Body of pancreas (tissue), 4 donors: ENCODE measurements around the gene KCNJ3. TPM values are rescaled to one million over a fixed set of nuclear protein-coding genes. Genes with fewer than 3 reads are reported as not detected.

Source experiments
- ATAC-seq: fragments of 150-250 bp; one replicate; pipeline ENCODE4 v1.9.1; 2016
- DNase-seq, 4 donors: peaks; one replicate each; pipeline ENCODE4 v3.0.0-alpha.2; 2019
- H3K27ac ChIP-seq, 4 donors: fragments of 200-600 bp; sonication (generic); 1 replicate in 3 of 4; 2 replicates in 1 of 4; pipeline versions ENCODE4 v1.5.1 to v1.6.1; 2016 to 2019; ENCODE audit warnings: mild to moderate bottlenecking in 1 of 4, mixed read lengths in 1 of 4, moderate library complexity in 1 of 4
- H3K27me3 ChIP-seq, 2 donors: fragments of 200-600 bp; sonication (generic); one replicate each; pipeline ENCODE4 v1.6.0; 2016; ENCODE audit warnings: mild to moderate bottlenecking in 1 of 2
- H3K36me3 ChIP-seq, 2 donors: fragments of 200-600 bp; sonication (generic); replicated peaks in 1 of 2; 2 replicates each; pipeline ENCODE4 v1.5.1; 2016; ENCODE audit warnings: low read depth in 2 of 2; ENCODE audit not compliant: insufficient read depth in 1 of 2
- H3K4me1 ChIP-seq: fragments of 200-600 bp; sonication (generic); one replicate; pipeline ENCODE4 v1.6.0; 2016
- H3K4me3 ChIP-seq, 2 donors: fragments of 200-600 bp; sonication (generic); 1 replicate in 1 of 2; 2 replicates in 1 of 2; pipeline ENCODE4 v1.5.1; 2016 to 2019
- H3K9me3 ChIP-seq, 3 donors: fragments of 200-600 bp; sonication (generic); 1 replicate in 2 of 3; 2 replicates in 1 of 3; pipeline ENCODE4 v1.5.1; 2016
- POLR2A ChIP-seq, 3 donors: fragments of 450-650 bp; IDR thresholded peaks; one replicate each; pipeline ENCODE4 v1.6.1; 2016; ENCODE audit warnings: antibody characterized with exemption in 3 of 3, mild to moderate bottlenecking in 2 of 3
- WGBS, 2 donors: methylation state at CpG; one replicate each; pipeline ENCODE4 v1.1.5; 2017; 5-methylcytosine and 5-hydroxymethylcytosine counted together
- intact Hi-C: fragments of 100-400 bp; cut with DNase I; formaldehyde crosslinking; loops from one replicate; pipeline ENCODE4 v1.15.1; 2023
- total RNA-seq, 2 donors: library from RNA; depleted of rRNA; stranded (reverse); fragments of >200 nt; gene quantifications; one replicate each; pipeline ENCODE4 v1.1.0, GENCODE V29; 2016
- TF ChIP-seq, protein P1 (sequence below), 7 experiments: fragments of 450-650 bp in 4 of 7; fragments of 200-600 bp in 3 of 7; sonication (generic) in 3 of 7; IDR thresholded peaks; one replicate each; pipeline ENCODE4 v1.5.1; 2016 to 2019; ENCODE audit warnings: antibody characterized with exemption in 7 of 7

Gene KCNJ3
- total RNA-seq, 2 donors from 2014 or later = 0.33 to 0.78 TPM

DNA sequence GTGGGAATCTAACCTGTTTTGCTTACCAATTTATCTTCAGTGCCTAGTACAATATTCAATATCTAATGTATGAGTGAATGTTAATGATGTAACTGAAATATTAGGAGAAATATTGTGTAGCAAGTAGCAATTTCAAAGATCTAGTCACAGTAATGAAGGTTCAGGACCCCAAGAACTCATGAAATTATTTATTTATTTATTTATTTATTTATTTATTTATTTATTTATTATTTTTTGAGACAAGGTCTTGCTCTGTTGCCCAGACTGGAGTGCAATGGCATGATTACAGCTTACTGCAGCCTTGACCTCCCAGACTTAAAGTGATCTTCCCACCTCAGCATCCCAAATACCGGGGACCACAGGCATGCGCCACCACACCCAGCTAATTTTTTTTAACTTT is 126.9 kb downstream of the KCNJ3 start:
- ATAC-seq (no peak), DNase-seq (no peak)
- Histone ChIP-seq H3K4me3 (no peak overlapping the region), H3K36me3 (no peaks in the 10 kb centered on the region), H3K27ac (no peak overlapping the region), H3K27me3 (no peaks in the 10 kb centered on the region), H3K4me1 (no peaks in the 10 kb centered on the region), H3K9me3 (no peaks in the 10 kb centered on the region)
- 73 to 98% methylated on average over 2 of the region's 2 CpGs for WGBS, 2 donors
- no peak for TF ChIP-seq POLR2A (IDR thresholded peaks at IDR 0.05)
- intact Hi-C loops = no loop called here

GRCh38 chr2:154826827-154827226 is 128.3 kb downstream of the KCNJ3 start:
- Histone ChIP-seq H3K4me3 (no peak overlapping the region), H3K4me1 (no peaks in the 10 kb centered on the region), H3K36me3 (no peaks in the 10 kb centered on the region), H3K9me3 (no peaks in the 10 kb centered on the region), H3K27me3 (no peaks in the 10 kb centered on the region), H3K27ac (no peak overlapping the region)
- ATAC-seq (no peak), DNase-seq (no peak)
- intact Hi-C loops = no loop called here
- TF ChIP-seq POLR2A (IDR thresholded peaks at IDR 0.05) = no peak
- TF ChIP-seq, protein P1, sequence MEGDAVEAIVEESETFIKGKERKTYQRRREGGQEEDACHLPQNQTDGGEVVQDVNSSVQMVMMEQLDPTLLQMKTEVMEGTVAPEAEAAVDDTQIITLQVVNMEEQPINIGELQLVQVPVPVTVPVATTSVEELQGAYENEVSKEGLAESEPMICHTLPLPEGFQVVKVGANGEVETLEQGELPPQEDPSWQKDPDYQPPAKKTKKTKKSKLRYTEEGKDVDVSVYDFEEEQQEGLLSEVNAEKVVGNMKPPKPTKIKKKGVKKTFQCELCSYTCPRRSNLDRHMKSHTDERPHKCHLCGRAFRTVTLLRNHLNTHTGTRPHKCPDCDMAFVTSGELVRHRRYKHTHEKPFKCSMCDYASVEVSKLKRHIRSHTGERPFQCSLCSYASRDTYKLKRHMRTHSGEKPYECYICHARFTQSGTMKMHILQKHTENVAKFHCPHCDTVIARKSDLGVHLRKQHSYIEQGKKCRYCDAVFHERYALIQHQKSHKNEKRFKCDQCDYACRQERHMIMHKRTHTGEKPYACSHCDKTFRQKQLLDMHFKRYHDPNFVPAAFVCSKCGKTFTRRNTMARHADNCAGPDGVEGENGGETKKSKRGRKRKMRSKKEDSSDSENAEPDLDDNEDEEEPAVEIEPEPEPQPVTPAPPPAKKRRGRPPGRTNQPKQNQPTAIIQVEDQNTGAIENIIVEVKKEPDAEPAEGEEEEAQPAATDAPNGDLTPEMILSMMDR (IDR thresholded peaks at IDR 0.05) = no peak
- WGBS, 2 donors = 84% methylated on average over 5 of the region's 5 CpGs

DNA sequence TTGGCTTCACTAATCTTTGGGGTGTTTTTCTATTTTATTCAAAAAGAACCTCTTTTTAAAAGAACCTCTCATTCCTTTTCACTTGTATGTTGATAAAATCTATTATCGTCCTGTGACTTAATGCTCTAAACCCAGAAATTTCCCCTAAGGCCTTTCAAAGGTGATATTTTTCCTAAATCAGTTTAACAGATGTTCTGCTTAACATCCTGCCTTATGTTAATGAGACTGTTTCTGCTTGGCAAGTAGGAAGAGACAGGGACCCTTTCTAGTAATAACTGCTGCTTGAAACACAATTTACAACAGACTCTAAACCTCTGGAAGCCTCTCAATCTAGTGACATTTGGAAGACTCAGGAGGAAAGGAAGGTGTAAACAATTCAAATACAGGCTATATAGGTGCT is 128.8 kb downstream of the KCNJ3 start:
- 59 to 79% methylated on average over 1 of the region's 1 CpG for WGBS, 2 donors
- no peak for ATAC-seq

GRCh38 chr2:154832711-154833110 is 134.2 kb downstream of the KCNJ3 start:
- Histone ChIP-seq H3K27ac (no peak overlapping the region), H3K4me3 (no peak overlapping the region), H3K27me3 (no peaks in the 10 kb centered on the region), H3K36me3 (no peaks in the 10 kb centered on the region), H3K9me3 (no peaks in the 10 kb centered on the region), H3K4me1 (peaks cover 5% of the 10 kb centered on the region)
- no peak for TF ChIP-seq POLR2A (IDR thresholded peaks at IDR 0.05)
- TF ChIP-seq, protein P1 (IDR thresholded peaks at IDR 0.05) = no peak
- WGBS, 2 donors = 34 to 35% methylated on average over 2 of the region's 2 CpGs
- ATAC-seq (no peak), DNase-seq (no peak)
- intact Hi-C loops = no loop called here

More for the DNA sequence above, 128.8 kb downstream of the KCNJ3 start:
- H3K9me3 ChIP-seq = no peaks in the 10 kb centered on the region
- H3K36me3 ChIP-seq = no peaks in the 10 kb centered on the region
- no peak overlapping the region for H3K4me3 ChIP-seq
- no peaks in the 10 kb centered on the region for H3K27me3 ChIP-seq
- intact Hi-C loops = no loop called here
- H3K27ac ChIP-seq = no peak overlapping the region
- no peak for DNase-seq
- no peaks in the 10 kb centered on the region for H3K4me1 ChIP-seq
- no peak for TF ChIP-seq POLR2A (IDR thresholded peaks at IDR 0.05)
- TF ChIP-seq, protein P1 (IDR thresholded peaks at IDR 0.05) = no peak

DNA sequence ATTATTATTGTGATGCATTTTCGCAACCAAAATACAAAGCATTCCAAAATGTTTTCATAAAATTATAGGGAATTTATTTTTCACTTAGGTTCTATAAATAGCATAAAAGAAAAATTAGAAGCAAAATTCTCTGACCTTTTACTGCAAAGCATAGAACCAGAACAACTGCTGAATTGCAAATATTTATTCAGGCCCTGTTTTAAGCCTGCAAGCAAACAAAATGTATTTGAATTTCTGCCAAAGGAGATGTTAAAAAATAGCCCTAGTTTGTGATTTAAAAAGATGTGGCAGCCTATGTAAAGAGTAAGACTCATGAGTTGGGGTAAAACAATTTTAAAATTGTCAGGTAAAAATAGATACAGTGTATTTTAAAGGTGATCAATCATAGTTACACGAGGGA is 138.1 kb downstream of the KCNJ3 start:
- Histone ChIP-seq H3K27ac (no peak overlapping the region), H3K4me1 (peaks cover 5% of the 10 kb centered on the region), H3K27me3 (no peaks in the 10 kb centered on the region), H3K4me3 (no peak overlapping the region), H3K9me3 (no peaks in the 10 kb centered on the region), H3K36me3 (no peaks in the 10 kb centered on the region)
- intact Hi-C loops = no loop called here
- DNase-seq = no peak
- TF ChIP-seq POLR2A (IDR thresholded peaks at IDR 0.05) = no peak
- TF ChIP-seq, protein P1 (IDR thresholded peaks at IDR 0.05) = no peak
- peak; percentile 33 for ATAC-seq
- WGBS, 2 donors = 23 to 24% methylated on average over 2 of the region's 2 CpGs
